Mesenteric fat pad (tissue), 1 donor: Measurements from ENCODE around the gene AEBP1. TPM values are rescaled to one million over a fixed set of nuclear protein-coding genes. Genes with fewer than 3 reads are reported as not detected.
"Not testable (repeated sequence)": the region's sequence is repeated elsewhere in the genome, so short reads cannot be mapped to it uniquely, and the experiment has no call there.

ENCODE experiments used
- DNase-seq: peaks from one replicate; pipeline ENCODE4 v3.0.0-alpha.2; 2020; ENCODE audit warnings: low spot score
- total RNA-seq: library from RNA; stranded (reverse); fragmentation: NEBNext Ultra II Directional; extraction: Animal tissue kit (Norgen Biotek cat#: 25700); gene quantifications from one replicate; pipeline ENCODE4 v1.2.1, GENCODE V29; 2021
- donor health status: DM: yes; HTN: yes; CAD: no.

Gene AEBP1
- total RNA-seq, 1 donor from 2014 or later = 267 TPM

DNA sequence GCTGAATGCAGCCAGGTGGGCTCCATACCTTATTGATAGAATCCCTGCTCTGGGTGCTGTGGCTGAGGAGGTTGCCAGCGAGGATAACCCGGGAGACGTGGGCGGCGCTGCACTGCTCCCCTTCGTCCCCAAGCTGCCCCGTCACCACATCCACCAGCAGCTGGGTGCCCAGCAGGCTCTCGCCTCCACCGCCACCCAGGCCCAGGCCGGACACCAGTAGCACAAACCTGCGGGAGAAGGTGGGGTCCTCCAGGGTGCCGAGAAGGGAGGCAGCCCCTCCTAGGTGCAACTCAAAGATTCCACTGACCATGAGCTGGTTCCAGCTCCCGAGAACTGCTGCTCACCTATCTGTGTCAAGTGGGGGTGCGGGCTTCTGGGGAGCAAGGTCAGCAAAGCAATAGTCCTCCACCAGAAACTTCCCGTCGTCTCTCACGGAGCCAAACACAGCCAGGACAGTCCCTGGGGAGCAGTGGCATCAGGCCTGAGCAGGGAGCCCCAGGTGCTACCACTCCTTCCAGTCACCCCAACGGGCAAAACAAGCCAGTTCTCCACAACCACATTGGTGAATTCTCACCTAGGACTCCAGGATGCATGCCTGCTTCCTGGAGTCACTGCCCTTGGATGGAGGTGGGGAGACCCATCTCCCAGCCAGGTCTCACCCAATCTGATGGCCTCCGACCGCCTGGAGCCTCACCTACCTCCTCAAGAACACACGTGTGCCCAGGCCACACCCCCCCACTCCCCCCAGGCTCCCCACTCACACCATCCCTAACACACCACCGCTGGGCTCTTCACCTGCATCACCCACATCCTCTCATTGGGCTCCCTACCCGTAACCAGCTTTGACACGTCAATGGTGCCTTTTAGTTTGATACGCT, 12.9 kb downstream of the AEBP1 start:
- DNase-seq = no peak

DNA sequence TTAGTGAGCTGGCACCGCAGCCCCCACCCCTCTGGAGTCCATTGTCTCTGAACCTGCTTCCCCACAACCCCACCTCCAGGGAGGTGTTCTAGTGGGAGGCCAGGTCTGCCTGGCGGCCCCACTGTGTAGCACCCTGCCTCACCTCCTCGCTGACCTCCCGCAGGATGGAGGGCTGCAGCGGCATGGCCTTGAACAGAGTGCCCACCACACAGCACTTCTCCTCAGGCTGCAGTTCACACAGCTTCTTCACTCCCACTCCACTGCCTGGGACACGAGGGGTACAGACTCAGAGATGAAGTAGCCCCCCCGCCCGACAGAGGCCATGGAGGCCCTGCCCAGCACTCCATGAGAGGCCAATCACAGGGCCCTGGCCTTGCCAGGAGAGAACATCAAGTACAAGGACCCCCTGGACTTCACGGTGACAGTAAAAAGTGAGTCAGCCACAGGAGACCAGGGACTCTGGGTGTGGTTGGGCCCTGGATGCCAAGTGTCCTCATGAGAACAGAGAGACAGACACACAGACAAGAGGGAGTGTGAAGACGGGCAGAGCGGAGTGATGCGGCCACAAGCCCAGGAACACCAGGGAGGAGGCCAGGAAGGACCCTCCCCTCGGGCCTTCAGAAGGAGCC, 13.8 kb downstream of the AEBP1 start:
- DNase-seq = no peak

DNA sequence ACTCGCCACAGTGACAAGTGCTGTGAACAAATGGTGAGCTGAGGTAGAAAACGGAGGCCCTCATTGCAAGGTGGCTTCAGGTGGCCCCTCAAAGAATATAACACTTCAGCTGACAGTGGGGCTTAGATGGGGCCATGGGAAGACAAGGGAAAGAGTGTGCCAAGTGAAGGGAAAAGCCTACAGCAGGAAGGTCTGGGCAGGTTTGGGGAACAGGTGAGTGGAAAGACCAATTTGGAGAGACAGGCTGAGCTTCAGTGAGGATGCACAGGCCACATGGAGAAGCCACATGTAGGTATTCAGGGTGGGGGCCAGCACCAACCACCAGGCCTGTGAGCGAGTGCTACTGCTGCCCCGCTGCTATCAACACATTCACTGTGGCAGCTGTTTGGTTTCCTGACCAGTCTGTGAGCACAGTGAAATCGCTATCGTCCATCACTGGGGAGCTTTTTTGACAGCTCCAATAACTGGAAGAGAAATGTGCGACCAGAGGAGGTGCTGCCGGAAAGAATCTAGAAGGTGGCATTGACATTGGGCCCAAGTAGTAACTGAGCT, 15.8 kb downstream of the AEBP1 start:
- no peak for DNase-seq

DNA sequence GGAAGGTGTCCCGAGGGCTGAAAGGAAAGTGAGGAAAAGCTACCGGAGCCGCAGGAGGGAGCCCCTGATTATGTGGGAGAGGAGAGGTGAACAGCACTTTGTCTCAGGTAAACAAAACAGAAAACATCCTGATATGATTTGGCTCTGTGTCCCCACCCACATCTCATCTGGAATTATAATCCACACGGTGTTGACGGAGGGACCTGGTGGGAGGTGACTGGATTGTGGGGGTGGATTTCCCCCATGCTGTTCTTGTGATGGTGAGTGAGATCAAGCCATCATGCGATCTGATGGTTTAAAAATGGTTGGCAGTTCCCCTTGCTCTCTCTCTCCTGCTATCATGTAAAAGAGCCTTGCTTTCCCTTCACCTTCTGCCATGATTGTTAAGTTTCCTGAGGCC, 16.2 kb downstream of the AEBP1 start:
- no peak for DNase-seq

DNA sequence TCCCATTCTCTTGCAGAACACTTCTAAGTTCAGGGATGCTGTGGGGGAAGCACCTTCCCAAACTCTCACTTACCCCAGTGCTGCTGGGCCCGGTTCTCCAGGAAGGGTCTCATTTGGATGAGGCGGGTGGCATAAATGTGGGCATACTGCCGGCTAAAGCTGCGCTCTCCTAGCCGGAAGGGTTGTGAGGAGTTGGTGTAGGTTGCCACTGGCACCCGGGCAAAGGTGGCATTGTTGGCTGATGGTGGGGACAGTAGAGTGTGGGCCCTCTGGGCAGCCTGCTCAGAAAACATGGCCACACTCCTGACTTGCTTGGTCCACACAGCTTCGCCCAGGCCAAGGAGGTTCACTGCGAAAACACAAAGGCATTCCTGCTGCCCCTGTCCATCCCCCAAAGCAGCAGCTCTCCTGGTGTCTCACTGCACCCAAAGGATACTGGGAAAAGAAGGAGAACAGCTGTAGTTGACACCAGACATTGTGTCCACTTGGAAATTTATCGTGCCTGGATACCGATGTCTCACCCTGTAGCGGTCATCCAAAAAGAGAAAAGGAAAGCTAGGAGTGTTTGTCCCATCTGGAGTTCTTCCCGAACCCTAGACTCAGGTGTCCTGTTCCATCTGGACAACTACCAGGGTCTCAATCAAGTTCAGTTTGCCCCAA, 17.7 kb downstream of the AEBP1 start:
- DNase-seq = no peak

DNA sequence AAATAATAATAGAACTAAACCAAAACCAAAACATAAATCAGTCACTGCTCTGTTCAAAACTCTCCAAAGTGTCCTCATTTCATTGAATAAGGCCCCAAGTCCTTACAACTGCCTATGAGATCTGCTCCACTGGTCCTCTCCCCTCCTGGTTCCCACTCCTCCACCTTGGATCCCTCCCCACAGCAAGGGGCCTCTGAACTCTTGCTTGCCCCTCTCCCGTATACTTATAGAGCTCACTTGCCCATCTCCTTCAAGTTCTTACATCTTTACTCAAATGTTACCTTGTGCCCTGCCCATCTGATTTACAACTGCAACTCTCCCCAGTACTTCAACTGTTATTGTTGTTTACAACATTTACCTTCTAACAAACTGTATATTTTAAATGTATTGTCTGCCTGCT, 18.4 kb downstream of the AEBP1 start:
- DNase-seq = no peak

DNA sequence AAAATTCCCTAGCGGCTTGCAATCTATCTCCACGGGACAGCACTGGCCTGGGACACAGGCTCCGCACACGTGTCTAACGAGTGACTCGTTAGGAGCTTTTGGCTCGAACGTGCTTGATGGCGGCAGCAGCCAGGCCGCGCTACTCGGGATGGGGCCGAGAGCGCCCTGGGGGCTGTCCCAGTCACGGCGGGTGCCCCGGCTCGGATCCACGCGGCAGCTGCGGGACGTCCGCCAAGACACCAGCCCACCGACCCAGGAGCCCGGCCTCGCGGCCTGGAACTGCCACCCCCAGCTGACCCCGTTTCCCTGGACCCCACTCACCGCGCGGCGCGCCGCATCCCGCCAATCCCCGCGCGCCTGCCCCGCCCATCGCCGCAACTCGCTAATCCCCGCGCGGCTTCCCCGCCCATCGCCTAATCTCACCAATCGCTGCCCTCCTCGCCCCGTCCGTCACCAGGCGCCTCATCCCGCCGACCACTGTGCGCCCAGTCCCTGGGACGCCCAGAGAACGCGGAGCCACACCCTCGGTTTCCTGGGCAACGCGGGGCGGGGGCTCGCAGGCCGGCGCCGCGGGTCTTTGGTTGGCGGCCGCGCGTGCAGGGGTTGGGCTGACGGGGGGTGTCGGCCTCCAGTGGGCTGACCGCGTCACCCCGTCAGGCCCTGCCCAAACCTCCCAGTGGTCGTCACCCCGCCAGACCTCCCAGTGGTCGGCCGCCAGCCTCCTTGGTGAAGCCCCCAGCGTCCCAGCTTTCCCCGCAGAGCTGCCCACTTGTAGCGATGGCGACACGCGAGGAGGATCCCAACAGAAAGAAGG, 19.3 kb downstream of the AEBP1 start, which contains the start of gene POLD2:
Gene POLD2, minus strand, starts transcription at position 359 of the 814 bp plus-strand sequence. CDS start 1,495 bp downstream, outside the sequence.
- peak; percentile 99 for DNase-seq

DNA sequence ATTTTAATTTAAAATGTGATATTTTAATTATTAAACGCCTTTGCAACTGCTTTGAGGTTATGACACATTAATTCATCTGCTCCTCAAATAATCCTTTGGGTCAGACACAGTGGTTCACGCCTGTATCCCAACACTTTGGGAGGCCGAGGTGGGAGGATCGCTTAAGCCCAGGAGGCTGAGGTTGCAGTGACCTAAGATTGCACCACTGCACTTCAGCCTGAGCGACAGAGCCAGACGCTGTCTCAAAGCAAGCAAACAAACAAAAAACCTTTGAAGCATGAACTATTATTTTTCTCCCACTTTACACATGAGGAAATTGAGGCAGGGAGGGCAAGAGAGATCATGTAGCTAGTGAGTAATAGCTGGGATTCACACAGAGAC, 20.7 kb downstream of the AEBP1 start:
- DNase-seq = no peak

DNA sequence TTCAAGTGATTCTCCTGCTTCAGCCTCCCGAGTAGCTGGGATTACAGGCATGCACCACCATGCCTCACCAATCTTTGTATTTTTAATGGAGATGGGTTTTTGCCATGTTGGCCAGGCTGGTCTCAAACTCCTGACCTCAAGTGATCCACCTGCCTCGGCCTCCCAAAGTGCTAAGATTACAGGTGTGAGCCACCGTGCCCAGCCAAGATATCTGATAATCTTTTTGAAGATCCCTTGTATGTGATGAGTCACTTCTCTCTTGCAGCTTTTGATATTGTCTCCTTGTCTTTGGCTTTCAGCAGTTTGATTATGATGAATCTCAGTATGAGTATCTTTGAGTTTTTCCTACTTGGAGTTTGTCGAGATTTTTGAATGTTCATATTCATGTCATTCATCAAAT, 22.4 kb downstream of the AEBP1 start:
- DNase-seq = not testable (repeated sequence)

DNA sequence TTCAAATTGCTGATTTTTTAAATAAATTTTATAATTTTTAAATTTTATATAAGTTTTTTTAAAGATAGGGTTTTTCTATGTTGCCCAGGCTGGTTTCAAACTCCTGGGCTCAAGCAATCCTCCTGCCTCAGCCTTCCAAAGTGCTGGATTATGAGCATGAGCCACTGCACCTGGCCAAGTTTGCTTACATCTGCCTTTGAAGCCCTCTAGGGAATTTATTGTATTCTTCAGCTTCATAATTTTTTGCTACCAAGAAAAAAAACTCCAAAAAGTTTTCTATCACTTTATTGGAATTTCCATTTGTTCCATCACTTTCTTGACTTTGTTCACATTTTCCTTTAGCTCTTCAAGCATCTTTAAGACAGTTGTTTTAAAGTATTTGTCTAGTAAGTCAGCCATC, 23.0 kb downstream of the AEBP1 start:
- DNase-seq = no peak

DNA sequence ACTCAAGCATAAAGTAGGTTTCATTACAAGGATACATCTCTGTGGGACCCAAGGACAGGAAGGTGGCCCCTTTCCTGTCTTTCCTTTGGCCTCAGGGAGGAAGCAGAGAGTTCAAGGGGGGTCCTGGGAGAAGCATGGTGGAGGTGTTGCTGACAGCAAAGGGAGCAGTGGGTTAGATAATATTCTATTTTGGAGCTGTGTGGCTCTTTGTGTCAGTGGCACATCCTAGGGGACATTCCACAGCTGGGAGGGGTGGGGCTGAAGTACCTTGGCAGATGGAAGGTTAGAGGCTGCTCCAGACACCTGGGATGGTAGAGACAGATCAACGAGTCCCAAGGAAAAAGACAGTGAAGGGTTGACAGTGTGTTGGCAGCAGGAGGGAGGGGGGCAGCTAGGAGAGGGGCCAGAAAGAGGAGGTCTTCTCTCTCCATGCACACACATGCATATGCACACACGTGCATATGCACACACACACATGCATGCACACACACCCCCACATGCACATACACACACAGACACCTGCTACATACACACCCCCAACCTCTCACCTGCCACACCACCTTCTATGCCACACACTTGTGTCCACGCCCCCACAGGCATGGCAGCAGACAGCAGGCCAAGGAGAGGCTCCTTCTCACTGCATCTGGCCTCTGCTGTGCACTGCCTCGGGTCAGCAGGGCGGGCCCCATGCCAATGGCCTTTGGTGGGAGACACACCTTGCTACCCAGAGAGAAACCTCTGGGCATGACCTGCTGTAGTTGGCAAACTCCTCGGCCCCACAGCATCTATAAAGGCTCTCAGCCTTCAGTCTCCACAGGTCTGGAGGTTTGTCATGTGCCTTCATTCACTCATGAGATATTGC, 24.8 kb downstream of the AEBP1 start:
- no peak for DNase-seq

DNA sequence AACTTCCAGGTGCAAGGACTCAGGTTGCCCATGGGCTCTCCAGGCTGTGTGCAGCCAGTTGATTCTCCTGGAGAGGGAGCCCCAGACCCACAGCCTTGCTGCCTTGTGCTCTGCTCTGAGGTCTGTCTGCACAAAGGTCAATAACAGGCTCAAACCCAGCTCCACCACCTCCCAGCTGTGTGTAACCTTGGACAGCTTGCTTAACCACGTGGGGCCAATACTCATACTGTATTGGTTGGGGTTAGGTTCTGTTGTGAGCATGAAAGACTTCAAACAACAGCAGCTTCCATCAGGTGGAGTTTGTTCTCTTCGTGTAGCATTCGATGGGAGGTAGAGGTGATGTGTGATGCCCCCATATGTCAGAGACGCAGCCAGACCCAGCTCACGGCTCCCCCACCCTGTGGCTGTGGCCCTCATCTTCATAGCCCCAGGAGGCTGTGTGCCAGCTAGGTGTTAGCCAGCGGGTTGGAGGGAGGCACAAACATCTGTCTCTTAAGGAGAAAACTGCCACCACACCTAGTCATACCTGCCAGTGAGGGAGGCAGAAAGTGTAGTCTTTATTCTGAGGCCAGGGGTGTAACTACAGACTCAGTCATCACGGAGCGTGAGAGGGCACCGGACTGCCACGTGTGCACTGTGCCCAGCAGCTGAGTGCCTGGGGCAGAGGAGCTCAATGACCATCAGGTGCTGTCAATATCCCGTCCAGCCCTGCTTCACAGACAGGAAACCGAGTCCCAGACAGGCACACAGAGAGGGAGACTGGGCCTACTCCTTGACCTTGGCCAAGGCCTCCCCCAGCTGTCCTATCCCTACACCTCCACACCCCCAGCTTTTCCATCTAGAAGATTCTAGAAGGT, 27.3 kb downstream of the AEBP1 start:
- no peak for DNase-seq

DNA sequence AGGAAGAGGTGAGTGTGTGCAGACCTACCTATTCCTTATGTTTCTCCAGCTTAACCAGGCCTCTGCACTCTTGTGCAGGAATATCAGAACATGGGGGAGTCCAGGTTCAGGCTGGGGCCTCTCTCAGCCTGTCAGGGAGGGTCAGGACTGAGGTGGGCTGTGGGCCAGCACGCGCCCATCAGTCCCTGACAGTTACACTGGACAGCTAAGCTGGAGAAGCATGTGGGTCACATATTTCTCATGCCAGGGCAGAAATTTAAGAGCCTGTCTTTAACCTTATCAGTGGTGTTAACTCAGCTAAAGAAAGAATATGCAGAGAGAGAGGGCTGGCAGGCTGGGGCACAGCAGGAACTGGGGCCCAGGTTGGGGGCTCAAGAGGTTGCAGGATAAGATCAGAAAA, 27.9 kb downstream of the AEBP1 start:
- no peak for DNase-seq

DNA sequence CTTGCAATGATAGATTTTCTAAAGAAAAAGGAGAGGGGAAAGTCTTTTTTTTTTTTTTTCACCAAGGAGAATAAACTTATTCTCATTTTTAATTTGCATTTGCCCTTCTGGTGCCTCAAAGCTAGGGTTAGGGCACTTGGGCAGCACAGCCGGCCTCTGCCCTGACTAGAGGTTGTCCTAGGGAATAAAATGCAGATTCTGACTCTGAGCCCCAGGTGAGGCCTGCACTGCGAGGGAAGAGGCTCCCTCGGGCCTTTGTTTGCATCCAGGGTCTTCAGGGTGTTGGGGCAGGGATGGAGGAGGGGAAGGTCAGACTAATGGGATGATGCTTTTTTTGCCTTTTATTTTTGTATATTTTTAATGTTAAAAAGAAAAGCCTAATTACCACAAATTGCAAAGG, 29.1 kb downstream of the AEBP1 start:
- DNase-seq = no peak

DNA sequence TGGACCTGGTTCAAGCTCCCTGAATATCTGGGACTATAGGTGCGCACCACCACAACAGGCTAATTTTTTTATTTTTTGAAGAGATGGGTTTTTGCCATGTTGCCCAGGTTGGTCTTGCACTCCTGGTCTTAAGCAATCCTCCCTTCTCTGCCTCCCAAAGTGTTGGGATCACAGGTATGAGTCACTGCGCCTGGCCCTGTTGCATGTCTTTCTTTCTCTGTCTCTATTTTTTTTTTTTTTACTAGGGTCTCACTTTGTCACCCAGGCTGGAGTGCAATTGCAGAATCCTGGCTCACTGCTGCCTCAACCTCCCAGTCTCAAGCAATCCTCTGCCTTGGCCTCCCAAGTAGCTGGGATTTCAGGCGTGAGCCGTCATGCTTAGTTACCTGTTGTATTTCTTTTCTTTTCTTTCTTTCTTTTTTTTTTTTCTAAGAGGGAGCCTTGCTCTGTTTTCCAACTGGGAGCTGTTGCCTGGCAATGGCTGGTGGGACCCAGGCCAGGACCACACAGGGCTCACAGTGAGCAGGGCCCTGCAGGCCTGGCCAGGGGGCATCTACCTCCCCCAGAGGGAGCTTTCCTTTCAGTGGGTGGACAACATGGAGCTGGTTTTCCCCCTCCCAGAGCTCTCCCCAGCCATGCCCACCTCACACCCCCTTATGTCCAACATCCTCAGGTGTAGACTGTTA, 30.9 kb downstream of the AEBP1 start:
- DNase-seq = no peak

DNA sequence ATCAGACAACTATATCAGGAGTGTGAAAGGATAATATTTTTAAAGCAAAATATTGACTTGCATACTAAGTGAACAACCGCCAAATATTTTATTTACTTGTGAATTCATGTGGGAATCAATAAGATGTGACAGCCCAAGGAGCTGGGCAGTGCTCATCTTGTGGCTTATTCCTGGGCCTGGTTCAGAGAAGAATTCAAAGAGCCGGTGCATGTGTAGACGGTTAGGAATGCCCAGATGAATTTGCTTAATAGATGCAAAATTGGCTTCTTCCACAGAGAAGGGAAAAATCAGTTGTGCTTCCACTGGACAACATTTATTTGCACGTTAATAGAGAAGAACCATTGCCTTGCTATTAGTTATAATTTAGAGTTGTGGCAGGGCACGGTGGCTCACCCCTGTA, 32.6 kb downstream of the AEBP1 start:
- no peak for DNase-seq

DNA sequence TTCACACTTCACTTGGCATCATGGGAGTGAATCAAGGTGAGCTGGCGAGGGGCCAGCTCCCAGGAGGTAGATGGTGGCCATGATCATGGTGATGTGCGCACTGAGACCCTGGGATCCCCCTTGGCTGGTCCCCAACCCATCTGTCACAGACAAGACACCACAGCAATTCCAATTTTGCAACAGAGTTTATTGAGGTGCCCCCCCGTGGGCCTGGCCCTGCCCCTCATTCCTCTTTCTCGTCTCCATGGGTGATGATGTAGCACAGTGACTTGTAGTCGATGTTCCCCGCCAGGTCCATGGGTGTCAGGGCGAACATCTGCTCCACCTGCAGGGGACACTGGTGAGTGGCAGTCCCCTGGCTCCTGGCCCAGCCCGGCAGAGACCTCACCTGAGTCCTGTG, 34.6 kb downstream of the AEBP1 start:
- DNase-seq = no peak

DNA sequence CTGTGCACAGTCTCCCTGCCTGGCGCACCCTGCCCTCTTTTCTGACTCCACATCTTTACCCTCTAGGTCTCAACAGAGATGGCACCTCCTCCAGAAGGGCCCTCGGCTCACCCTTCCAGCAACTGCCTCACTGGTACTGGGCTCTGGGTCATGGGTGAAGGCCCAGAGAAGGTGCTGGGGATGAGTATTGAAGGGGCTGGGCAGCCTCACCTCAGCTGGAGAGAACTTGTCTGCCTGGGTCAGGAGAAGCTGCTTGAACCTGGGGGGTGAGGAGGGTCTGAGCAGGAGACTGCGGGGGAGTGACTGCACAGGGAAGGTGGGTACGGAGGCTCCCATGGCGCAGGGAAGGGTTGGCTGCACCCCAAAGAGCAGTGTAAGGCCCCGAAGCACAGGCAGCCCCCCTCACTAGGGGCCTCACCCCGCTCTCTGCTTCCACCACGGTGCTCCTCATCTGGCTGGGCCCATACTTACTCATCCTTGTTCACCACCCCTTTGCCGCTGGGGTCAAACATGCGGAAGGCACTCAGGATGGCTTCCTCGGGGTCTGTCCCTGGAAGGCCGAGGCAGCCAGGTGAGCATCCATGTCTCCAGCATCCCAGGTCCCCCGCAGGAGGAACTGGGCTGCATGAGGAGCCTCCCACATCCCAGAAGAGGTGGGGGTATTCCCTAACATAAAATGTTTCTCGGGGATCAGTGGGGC, 35.3 kb downstream of the AEBP1 start:
- no peak for DNase-seq
